ENCODE data around the gene TAC3.
A peak's percentile ranks its signal among the peaks of the same experiment; 100 is the strongest.

Gene TAC3

GRCh38 chr12:57031789-57032188 is 15.5 kb upstream of the TAC3 start:
- Histone ChIP-seq H3K4me1 (ENCODE audit: control insufficient read depth, low read length) (peaks cover 17% of the 10 kb centered on the region), H3K9me2 (replicated peaks; ENCODE audit: control insufficient read depth, low read length) (no peaks in the 10 kb centered on the region), H3K27ac (ENCODE audit: low read depth, low read length) (no peak overlapping the region), H3K79me2 (ENCODE audit: control insufficient read depth, low read length) (no peaks in the 10 kb centered on the region), H3F3A (ENCODE audit: control insufficient read depth, insufficient read depth) (no peaks in the 10 kb centered on the region), H4K20me1 (ENCODE audit: control insufficient read depth, insufficient read depth, low read depth, low read length) (no peaks in the 10 kb centered on the region), H3K4me3 (ENCODE audit: low read length) (no peak overlapping the region), H3K9me3 (ENCODE audit: control insufficient read depth, insufficient read depth, low read length) (no peaks in the 10 kb centered on the region), H3K4me2 (ENCODE audit: low read length) (peak overlapping the region; percentile 18; the same call in 1 of the 2 replicates), H3K36me3 (ENCODE audit: control insufficient read depth, low read length) (no peaks in the 10 kb centered on the region), H3K27me3 (ENCODE audit: control insufficient read depth, low read length) (peaks cover 9% of the 10 kb centered on the region)
- TF ChIP-seq CTCF (IDR thresholded peaks at IDR 0.05; ENCODE audit: low read depth, low read length, poor library complexity, severe bottlenecking) = no peak
- TF ChIP-seq EZH2phosphoT487 (IDR thresholded peaks at IDR 0.05; ENCODE audit: borderline replicate concordance, low read length) = no peak

GRCh38 chr12:57031138-57031725 is 14.9 kb upstream of the TAC3 start:
- no peaks in the 10 kb centered on the region for H3F3A ChIP-seq (ENCODE audit: control insufficient read depth, insufficient read depth)
- TF ChIP-seq CTCF (IDR thresholded peaks at IDR 0.05; ENCODE audit: low read depth, low read length, poor library complexity, severe bottlenecking) (peak; percentile 39), EZH2phosphoT487 (IDR thresholded peaks at IDR 0.05; ENCODE audit: borderline replicate concordance, low read length) (no peak)
- H3K36me3 ChIP-seq (ENCODE audit: control insufficient read depth, low read length) = no peaks in the 10 kb centered on the region
- no peaks in the 10 kb centered on the region for H3K9me2 ChIP-seq (replicated peaks; ENCODE audit: control insufficient read depth, low read length)
- H3K4me1 ChIP-seq (ENCODE audit: control insufficient read depth, low read length) = peaks cover 17% of the 10 kb centered on the region
- peaks cover 13% of the 10 kb centered on the region for H3K27me3 ChIP-seq (ENCODE audit: control insufficient read depth, low read length)
- no peaks in the 10 kb centered on the region for H3K9me3 ChIP-seq (ENCODE audit: control insufficient read depth, insufficient read depth, low read length)
- peak overlapping the region; percentile 18 for H3K4me2 ChIP-seq (ENCODE audit: low read length)
- no peak overlapping the region for H3K27ac ChIP-seq (ENCODE audit: low read depth, low read length)
- no peaks in the 10 kb centered on the region for H4K20me1 ChIP-seq (ENCODE audit: control insufficient read depth, insufficient read depth, low read depth, low read length)
- no peaks in the 10 kb centered on the region for H3K79me2 ChIP-seq (ENCODE audit: control insufficient read depth, low read length)
- no peak overlapping the region for H3K4me3 ChIP-seq (ENCODE audit: low read length)

- H3K4me3 ChIP-seq (ENCODE audit: low read length) = no peak overlapping the region
- no peaks in the 10 kb centered on the region for H3K9me3 ChIP-seq (ENCODE audit: control insufficient read depth, insufficient read depth, low read length)
- H3K27me3 ChIP-seq (ENCODE audit: control insufficient read depth, low read length) = peaks cover 13% of the 10 kb centered on the region
- no peaks in the 10 kb centered on the region for H3K79me2 ChIP-seq (ENCODE audit: control insufficient read depth, low read length)
- TF ChIP-seq EZH2phosphoT487 (IDR thresholded peaks at IDR 0.05; ENCODE audit: borderline replicate concordance, low read length) (no peak), CTCF (IDR thresholded peaks at IDR 0.05; ENCODE audit: low read depth, low read length, poor library complexity, severe bottlenecking) (no peak)
- no peaks in the 10 kb centered on the region for H3F3A ChIP-seq (ENCODE audit: control insufficient read depth, insufficient read depth)
- H3K27ac ChIP-seq (ENCODE audit: low read depth, low read length) = no peak overlapping the region
- no peaks in the 10 kb centered on the region for H3K36me3 ChIP-seq (ENCODE audit: control insufficient read depth, low read length)
- H3K4me2 ChIP-seq (ENCODE audit: low read length) = no peak overlapping the region
- no peaks in the 10 kb centered on the region for H4K20me1 ChIP-seq (ENCODE audit: control insufficient read depth, insufficient read depth, low read depth, low read length)
- H3K9me2 ChIP-seq (replicated peaks; ENCODE audit: control insufficient read depth, low read length) = no peaks in the 10 kb centered on the region
- H3K4me1 ChIP-seq (ENCODE audit: control insufficient read depth, low read length) = peaks cover 17% of the 10 kb centered on the region
Observed at GRCh38 chr12:57029457-57029856, 13.1 kb upstream of the TAC3 start.

All from DOHH2 (cell line).